Measurements from ENCODE around the gene EVL.
"Not testable (repeated sequence)": the region's sequence is repeated elsewhere in the genome, so short reads cannot be mapped to it uniquely, and the experiment has no call there.

Gene EVL, protein sequence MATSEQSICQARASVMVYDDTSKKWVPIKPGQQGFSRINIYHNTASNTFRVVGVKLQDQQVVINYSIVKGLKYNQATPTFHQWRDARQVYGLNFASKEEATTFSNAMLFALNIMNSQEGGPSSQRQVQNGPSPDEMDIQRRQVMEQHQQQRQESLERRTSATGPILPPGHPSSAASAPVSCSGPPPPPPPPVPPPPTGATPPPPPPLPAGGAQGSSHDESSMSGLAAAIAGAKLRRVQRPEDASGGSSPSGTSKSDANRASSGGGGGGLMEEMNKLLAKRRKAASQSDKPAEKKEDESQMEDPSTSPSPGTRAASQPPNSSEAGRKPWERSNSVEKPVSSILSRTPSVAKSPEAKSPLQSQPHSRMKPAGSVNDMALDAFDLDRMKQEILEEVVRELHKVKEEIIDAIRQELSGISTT

DNA sequence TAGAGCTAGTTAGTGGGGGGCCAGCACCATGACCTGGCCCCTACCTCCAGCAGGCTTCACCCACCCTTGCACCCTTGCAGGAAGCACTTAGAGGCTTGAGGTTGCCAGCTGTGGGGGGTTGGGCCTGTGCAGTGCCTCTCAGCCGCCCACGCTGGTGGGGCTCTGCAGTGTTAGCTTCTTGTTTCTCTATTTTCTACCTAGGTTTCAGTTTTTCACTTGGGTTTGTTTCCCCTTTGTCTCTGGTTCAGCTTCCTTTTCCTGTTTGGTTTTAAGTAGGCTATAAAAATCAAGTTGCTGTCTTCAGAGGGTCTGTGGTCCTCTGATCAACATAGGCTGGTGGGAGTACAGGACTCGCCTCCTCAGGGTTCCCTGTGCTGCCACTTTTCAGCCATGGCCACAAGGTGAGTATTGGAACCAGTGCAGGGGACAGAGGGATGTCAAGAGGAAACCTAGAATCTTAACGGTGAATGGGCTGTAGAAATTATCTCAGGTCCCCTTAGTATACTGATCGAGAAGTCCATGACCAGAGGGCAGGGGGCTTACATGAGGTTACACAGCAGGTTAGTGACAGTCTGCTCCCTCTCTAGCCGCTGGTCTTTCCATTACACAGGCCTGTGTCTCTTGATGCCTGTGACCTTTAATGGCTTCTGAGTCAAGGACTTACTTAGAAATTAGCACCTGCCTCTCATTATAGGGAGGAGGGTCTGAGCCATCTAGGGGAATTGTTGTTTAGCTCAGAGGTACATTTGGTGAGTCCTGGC, at the start of gene EVL:
TSS of gene EVL (plus strand) at position 312 of the 761 bp plus-strand sequence. CDS start at position 391, 79 bp downstream.
- DNase-seq: no peak

DNA sequence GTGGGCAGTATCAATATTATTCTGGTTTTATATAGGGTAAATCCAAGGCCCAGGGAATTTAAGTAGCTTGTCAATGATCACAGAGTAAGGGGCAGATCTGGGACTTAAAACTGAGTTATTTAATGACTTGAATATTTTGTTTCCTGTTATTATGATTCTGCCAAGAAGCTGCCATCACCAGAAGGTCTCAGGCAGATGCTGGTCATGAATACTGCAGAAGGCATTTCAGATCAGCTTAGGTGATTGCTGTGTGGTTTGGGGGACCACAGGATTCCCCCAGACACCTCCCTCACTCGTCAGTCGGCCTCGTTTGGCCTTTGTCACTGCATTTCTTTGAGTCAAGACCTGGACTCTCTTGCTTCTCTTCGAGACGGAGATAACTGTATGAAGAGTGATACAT, 47.7 kb upstream of the EVL start:
- DNase-seq: no peak

DNA sequence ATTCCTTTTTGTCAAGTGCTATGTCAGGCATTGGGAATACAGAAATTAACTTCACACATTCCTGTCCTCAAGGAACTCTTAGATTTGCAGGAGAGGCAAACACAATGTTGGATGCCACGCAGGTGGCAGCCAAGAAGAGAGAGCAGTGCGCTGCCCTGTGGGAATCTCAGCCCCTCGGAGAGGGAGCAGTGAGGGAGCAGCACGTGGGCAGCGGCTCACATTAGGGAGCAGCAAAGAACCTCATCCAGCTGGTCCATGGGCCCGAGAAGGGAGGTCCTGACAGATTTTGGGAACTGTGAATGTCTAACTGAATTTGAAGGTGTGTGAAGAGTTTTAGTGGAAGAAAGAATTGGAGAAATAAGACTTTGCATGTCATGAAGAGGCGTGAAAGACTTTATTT, 47.2 kb upstream of the EVL start:
- DNase-seq: no peak

DNA sequence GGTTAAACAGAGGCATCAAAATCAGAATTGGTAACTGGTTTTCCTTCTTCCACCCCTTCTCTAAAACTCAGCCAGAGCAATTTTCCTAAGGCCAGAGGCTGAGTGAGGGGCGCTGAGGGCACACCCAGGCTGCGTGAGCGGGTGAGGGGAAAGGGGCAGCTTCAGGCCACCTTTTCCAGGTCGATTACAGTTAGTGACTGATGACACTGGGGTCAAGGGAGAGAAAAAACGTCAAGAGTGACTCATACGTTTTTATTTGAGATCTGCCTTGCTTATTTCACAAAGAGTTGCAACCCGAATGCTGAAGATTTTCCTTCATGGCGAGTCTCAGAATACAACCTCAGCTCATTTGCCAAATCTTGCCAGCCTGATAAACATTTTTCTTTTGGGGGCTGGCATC, 46.7 kb upstream of the EVL start:
- DNase-seq: no peak

DNA sequence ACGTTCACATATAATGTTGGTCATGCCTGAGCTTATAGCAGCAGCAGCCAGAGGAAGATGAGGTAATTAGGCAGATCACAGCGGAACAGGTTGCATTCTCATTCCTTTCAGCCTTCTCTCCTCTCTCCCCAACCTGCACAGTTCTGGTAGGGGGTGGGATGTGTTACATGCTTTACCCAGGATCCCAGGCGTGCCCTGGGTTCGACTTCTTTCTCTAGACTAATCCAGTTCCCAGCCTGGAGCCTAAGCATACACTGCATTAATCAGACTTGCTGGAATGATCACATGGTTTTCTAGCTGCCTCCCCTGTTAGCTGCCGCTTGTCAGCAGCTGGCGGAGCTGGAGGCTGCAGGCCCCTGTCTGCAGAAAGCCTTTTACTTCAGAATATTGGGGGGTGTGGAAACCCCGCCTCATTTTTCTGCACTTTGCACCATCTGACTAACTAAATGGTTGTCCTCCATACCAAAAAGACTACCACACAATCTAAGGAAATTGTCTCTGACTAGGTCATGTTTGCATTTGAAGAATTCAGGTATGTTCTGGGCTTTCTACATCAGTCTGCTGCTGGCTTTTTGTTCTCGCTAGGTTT, 46.0 kb upstream of the EVL start:
- DNase-seq: no peak

DNA sequence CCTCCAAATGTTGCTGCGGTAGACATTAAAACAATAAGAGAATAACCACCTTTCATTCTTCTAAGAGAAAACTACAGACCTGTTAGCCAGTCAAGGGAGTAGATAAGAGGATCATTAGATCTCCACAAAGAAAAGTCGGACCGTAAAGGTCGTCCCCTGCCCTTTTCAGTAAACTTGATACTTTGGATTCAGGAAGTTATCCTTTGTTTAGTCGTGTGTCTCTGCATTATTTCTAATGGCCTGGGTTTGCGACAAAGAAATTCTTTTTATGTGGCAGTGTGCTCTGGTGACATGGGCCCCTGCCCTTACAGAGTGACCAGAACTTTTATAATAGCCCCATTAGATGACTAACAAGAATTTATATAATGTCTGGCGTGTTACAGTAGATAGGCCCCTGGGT, 44.6 kb upstream of the EVL start:
- no peak for DNase-seq

DNA sequence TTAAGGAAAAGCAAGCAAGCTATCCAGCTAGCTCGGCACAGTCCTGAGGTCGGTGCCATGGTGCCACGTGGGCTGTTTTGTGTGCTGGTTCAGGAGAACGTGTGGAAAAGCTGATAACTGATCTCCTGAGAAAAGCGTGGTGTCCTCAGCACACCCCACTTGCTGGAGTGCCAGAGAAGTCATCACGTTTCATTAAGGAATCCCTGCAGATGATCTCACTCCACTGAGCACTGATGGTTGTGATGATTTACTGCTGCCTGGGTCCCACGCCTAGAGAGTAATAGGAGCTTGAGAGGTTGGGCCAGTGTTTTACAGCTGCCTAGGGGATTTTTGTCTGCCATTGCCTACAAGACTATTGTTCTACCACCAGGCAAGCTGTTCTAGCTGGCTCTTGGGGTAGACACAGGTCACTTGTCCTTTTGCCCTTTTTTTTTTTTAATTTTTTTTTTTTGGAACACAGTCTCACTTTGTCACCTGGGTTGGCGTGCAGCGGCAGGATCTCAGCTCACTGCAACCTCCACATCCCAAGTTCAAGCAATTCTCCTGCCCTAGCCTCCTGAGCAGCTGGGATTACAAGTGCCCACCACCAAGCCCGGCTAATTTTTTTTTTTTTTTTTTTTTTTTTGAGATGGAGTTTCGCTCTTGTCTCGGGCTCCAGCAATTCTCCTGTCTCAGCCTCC, 42.3 kb upstream of the EVL start:
- no peak for DNase-seq

DNA sequence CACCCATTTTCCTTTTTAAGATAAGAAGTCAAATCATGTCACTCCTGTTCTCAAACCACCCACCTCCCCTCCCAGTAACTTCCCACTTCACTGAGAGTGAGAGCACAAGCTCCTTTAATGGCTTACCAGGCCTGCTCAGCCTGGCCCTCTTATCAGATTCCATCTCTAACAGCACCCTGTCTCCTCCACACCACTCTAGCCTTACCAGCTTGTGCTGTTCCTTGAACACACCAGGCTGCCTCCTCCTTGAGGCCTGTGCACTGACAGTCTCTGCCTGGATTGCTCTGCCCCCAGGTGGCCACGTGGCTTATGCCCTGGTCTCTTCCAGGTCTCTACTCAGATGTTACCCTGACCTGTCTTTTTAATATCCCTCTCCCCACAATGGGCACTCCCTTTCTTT, 40.1 kb upstream of the EVL start:
- no peak for DNase-seq

DNA sequence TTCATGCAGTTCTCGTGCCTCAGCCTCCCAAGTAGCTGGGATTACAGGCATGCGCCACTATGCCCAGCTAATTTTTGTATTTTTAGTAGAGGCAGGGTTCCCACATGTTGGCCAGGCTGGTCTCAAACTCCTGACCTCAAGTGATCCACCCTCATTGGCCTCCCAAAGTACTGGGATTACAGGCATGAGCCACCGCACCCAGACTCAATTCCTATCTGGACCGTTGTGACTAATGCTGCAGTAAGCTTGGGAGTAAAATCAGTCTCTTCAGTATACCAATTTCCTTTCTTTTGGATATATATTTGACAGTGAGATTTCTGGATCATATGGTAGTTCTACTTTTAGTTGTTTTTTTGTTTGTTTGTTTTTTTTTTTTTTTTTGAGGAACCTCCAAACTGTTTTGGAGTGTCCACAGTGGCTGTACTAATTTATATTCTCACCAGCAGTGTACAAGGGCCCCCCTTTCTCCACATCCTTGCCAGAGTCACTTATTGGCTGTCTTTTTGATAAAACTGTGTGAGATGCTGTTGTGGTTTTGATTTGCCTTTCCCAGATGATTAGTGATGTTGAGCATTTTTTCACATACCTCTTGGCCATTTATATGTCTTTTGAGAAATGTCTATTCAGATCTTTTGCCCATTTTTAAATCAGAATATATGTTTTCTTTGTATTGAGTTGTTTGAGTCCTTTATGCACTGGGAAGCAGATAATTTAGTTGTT, 37.3 kb upstream of the EVL start:
- DNase-seq: no peak

DNA sequence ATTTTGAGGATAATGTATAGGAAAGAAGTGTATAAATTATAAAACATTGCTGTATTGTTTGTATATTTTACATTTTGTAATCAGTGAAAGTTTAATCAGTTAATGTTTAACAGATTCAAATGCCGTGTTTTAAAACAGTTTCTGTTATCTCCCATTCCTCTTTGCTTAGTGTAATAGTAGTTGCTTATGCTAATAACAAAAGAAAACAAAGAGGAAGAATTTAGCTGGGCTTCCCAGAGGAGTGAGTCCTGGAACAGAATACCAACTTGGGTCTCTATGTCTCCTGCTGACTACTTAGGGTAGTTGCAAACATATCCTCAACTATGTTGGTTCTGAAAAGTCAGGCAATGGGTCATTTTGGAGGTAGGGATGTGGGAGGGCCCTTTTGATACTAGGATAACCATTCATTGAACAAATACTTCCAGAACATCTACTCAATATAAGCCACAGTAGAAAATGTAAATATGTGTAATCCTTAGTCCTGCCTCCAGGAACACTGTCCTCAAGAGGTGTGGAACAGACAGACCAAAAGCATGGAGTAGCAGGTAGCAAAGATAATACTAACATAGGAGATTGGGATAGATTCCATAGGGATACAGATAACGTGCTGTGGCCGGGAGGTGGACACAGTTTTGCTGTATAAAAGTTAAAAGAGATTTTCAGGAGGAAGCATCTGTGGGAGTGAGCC, 36.1 kb upstream of the EVL start:
- no peak for DNase-seq

DNA sequence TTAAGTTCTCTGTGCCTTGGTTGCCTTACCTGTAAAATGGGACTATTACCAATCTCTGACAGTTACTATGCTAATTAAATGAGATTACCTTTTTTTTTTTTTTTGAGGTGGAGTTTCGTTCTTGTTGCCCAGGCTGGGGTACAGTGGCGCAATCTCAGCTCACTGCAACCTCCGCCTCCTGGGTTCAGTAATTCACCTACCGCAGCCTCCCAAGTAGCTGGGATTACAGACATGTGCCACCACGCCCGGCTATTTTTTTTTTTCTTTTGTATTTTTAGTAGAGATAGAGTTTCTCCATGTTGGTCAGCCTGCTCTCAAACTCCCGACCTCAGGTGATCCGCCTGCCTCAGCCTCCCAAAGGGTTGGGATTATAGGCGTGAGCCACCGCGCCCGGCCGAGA, 35.2 kb upstream of the EVL start:
- DNase-seq: not testable (repeated sequence)

DNA sequence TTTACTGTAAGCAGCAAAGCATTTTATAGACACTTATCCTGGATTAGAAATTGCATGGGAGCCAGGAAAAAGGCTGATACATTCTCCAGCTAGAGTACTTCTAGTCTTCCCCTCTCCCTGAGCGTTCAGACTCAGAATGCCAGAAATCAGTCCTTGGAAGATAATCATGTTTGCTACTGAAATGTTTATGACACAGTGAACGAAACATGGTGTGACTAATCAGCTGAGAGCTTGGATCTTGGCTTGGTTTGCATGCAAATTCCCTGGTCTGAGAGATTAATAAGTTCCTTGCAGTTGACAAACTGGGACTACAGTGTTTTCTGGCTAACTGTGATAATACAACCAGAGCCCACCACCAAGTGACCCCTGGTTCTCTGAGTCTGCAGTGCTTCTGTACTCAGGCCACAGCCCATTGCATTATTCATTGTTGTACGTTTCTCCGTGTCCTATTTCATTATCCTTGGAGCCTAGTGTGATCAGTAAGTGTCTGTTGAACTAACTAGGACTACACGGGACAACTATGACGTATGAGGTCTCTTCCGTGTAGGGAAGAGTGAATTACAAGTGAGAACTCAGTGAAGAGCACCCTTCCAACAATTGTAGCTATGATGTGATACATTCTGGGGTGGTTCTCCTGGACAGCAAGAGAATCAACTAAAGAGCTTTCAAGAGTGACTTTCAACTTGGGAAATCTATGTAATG, 34.6 kb upstream of the EVL start:
- DNase-seq: no peak

DNA sequence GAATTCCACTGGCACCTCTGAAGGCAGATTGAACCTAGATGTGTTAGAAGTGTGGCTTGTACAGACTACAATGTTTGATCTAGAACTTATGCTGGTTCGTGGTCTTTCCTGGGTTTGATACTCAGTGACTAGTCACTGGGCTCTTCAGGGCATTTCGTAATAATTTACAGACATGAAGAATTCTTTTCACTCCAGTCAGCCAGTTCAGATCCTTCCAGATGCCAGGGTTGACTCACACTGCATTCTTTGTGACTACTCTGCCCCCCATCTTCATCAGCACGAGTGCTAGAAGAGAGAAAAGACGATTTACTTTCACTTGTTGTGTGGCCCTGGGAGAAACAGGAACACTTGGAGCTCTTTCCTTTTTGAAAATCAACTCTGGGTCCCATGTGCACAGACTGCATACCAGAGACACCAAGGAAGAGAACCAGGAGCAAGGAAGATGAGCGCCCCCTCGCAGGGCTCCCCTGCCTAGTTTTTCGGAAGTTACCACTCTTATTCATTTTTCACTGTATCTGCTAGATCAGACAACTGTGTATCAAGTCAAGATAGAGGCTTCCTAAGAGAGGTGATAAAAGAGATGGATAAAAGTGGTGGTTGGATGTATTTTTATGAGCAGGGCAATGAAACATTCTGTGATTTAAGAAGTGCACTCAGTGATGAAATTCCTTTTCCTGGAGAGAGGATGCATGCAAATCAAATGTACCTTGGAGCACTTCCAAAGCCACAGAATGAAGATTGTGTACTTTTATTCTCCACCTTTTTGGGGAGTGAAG, 33.5 kb upstream of the EVL start:
- DNase-seq: no peak

DNA sequence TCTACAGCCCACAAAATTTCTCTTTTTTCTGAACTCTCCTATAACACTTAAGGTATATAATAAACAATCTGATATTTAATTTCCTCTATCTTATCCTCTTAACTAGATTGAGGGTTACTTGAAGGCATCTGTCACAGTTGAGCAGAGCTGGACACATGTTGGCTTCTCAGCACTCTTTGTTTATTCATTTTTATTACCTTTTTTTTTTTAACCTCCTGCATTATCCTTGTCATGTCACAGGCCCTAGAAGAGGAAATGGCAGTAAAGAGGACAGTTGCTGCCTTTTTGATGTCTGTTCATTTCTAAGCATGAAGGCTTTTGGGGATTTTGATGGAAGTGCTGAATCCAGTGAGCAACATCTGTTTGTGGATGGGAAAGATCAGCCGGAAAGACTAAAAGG, 32.5 kb upstream of the EVL start:
- no peak for DNase-seq

DNA sequence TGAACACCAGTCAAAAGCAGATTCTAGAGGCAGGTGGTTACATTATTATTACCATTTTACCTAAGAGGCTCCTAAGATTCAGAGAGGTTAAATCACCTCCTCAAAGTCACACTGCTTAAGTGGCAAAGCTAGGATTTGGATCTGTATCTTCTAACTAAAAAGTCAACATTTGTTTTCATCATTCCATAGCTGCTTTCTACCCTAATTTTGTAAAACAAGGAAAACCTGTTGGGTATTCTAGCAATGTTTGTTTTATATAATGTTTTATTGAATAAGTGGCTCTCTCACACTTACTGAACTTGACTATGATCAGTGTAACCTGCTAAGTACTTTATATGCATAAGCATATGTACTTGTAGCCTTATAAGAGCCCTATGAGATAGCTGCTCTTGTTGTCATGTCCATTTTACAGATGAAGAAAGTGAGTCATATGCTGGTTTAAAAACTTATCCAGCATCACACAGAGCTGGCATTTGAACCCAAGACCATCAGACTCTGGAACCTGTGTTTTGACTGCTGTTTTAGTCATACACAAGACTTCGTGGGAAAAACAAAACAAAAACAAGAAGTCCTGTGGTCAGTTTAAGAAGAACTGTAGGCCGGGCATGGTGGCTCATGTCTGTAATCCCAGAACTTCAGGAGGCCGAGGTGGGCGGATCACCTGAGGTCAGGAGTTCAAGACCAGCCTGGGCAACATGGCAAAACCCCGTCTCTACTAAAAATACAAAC, 31.7 kb upstream of the EVL start:
- DNase-seq: no peak

DNA sequence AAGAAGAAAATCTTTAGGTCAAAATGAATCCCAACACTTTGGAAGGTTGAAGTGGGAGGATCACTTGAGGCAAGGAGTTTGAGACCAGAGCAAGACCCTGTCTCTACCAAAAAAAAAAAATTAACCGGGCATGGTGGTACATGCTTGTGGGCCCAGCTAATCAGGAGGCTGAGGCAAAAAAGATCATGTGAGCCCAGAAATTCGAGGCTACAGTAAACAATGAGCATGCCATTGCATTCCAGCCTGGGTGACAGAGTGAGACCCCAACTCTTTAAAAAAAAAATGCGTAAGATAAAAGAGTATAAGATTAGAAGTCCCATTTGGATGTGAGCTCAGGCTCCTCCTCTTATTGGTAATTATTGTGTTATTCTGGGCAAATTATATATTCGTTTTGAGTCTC, 30.8 kb upstream of the EVL start:
- no peak for DNase-seq

DNA sequence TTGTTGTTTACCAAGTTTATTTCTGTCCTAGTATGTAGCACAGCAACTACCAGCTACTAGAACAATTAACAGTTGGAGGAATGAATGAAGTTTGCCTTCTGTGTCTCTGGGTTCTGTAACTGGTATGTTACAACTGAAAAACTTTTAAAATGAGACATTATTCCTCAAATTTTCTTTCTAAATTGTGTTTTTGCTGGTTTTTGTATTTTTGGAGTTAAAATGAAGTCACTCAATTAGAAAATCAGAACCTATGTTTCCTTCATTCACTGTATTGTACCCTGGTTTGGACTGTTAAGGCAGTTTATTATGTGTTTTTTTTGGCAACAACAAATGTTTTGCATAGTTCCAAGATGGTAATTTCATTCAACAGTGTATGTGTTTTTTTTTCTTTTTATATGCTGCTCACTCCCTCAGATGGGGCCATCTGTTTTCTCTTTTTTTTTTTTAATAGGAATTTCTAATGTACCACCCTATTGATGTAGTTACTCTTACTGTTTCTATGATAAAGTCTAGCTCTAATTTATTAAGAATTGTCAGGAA, 30.2 kb upstream of the EVL start:
- no peak for DNase-seq

DNA sequence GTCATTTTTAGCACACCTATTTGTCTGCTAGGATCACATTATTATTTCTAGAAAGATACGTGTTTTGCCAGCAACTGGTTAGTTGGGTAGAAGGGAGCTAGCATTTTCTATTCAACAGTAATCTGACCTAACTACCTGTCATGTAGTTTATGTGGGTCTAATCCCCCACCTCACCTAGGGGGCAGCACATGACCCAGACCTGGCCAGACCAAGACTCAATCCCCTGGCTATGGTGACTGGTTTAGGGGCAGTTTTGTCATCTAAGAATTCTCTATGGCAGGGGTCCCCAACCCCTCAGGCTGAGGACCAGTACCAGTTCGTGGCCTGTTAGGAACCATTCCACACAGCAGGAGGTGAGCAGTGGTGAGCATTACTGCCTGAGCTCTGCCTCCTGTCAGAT, 29.5 kb upstream of the EVL start:
- DNase-seq: no peak

DNA sequence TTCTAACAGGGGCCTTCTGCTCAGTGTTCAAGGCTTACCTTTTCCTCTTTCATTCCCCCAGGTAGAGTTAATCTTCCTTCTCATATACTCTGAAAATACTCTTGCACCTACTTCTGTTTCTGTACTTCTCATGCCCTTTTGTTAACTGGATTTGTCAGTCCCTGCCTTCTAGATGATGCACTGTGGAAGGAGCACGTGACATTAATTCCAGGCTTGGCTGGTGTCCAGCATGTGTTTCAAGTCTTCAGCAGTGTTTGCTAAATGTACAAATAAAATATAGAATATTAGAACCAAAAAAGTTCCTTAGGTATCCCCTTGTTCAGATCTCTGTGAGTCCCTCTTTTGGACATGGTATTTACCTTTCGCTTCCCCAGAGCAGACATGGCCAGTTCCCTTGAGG, 27.9 kb upstream of the EVL start:
- DNase-seq: no peak

DNA sequence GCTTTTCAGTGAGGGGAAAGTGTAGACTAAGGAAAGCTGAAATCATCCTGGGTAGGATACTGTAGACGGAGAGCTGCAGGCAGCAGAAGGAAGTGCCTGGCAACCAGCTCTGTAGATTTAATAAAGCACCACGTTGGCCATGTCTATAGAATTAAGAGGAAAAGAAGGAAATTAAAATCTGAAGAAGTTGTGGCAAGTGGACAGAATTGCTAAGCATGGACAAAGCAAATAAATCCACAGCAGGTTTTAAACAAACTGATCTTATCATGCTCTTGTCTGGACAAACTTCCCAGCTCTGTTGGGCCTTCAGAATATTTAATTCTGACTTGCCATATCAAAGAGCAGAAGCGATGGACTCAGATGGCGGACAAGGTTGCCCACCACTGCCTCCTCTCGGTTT, 27.2 kb upstream of the EVL start:
- DNase-seq: no peak

Measured in NCI-H2029 treated with DMSO at 0.1 percent for 48 hours (cell line).